ENCODE results near the gene COL25A1.

The COL25A1 gene

GRCh38 chr4:108795733-108796132, 506.7 kb downstream of the COL25A1 start:
- no peak for DNase-seq

GRCh38 chr4:108794136-108794535, 508.3 kb downstream of the COL25A1 start:
- no peak for DNase-seq

GRCh38 chr4:108793415-108793814, 509.0 kb downstream of the COL25A1 start:
- DNase-seq = no peak

- DNase-seq = no peak
Observed at GRCh38 chr4:108788731-108789130, 513.7 kb downstream of the COL25A1 start.

- DNase-seq = no peak
Observed at GRCh38 chr4:108787724-108788123, 514.7 kb downstream of the COL25A1 start.

GRCh38 chr4:108787106-108787505, 515.4 kb downstream of the COL25A1 start:
- DNase-seq = no peak

- no peak for DNase-seq
Observed at GRCh38 chr4:108786351-108786750, 516.1 kb downstream of the COL25A1 start.

GRCh38 chr4:108783665-108784463, 518.6 kb downstream of the COL25A1 start:
- no peak for DNase-seq

GRCh38 chr4:108779958-108780357, 522.5 kb downstream of the COL25A1 start:
- DNase-seq = no peak

- no peak for DNase-seq
Observed at GRCh38 chr4:108777388-108777787, 525.1 kb downstream of the COL25A1 start.

- DNase-seq = no peak
Observed at GRCh38 chr4:108775921-108776320, 526.5 kb downstream of the COL25A1 start.

- no peak for DNase-seq
Observed at GRCh38 chr4:108774809-108775530, 527.5 kb downstream of the COL25A1 start.

- DNase-seq = no peak
Observed at GRCh38 chr4:108772402-108772801, 530.1 kb downstream of the COL25A1 start.

GRCh38 chr4:108766058-108766457, 536.4 kb downstream of the COL25A1 start:
- DNase-seq = no peak

GRCh38 chr4:108763986-108764385, 538.5 kb downstream of the COL25A1 start:
- DNase-seq = no peak

- DNase-seq = no peak
Observed at GRCh38 chr4:108763226-108763593, 539.2 kb downstream of the COL25A1 start.

- DNase-seq = peak in 1 of 2 donors; percentile 1
Observed at GRCh38 chr4:108762559-108763225, 539.8 kb downstream of the COL25A1 start, which contains the start of gene ETNPPL. TSS of gene ETNPPL (minus strand) at chr4:108763053. CDS start at chr4:108762898, 155 bp downstream.

Measured in CD4-positive, alpha-beta T cell treated with Interleukin-1 beta for 1 hour (primary cell).